ENCODE data around the gene SNCG.
"Not testable (repeated sequence)": the region's sequence is repeated elsewhere in the genome, so short reads cannot be mapped to it uniquely, and the experiment has no call there.

SNCG gene

DNA sequence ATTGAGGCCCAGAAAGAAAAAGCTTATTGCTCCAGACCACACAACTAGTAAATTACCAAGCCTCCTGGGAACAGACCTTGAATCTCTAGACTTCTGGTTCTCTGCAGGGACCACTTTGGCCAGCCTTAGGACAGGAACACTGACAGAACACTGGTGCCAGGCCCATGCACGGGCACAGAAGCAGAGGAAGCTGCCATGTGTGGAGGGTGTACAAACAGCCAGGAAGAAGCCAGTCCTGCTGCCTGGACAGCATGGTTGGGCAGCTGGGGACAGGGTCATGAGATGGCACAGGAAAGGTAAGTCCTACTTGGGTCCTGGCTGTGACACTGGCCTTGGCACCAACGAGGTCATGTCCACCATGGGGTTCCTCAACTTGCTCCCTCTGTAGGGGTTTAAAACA is 20.1 kb upstream of the SNCG start:
- WGBS = 92% methylated on average over 2 of the region's 2 CpGs
- Histone ChIP-seq H3K9me3 (ENCODE audit: insufficient read depth, low read depth, low read length) (no peaks in the 10 kb centered on the region), H3K9ac (ENCODE audit: low read depth, low read length) (no peak overlapping the region), H3K36me3 (ENCODE audit: insufficient read depth, low read length) (no peaks in the 10 kb centered on the region), H3K27me3 (ENCODE audit: insufficient read depth, low read length) (no peaks in the 10 kb centered on the region), H3K4me1 (ENCODE audit: insufficient read depth, low read length) (no peaks in the 10 kb centered on the region), H3K27ac (ENCODE audit: low read depth, low read length) (no peak overlapping the region), H3K4me3 (ENCODE audit: low read length) (no peak overlapping the region)

DNA sequence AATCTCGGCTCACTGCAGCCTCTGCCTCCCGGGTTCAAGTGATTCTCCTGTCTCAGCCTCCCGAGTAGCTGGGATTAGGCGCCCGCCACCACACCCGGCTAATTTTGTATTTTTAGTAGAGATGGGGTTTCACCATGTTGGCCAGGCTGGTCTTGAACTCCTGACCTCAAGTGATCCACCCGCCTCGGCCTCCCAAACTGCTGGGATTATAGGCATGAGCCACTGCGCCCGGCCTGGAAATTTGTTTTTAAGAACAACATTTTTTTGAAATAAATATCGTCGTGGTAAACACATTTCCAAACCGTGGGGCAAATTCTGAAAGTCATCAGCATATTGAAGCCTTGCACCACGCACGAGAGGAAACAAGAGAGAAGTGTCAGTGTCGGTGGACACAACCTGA is 18.3 kb upstream of the SNCG start:
- not testable (repeated sequence) for H3K27ac ChIP-seq (ENCODE audit: low read depth, low read length); H3K4me3 ChIP-seq (ENCODE audit: low read length); H3K4me1 ChIP-seq (ENCODE audit: insufficient read depth, low read length); H3K27me3 ChIP-seq (ENCODE audit: insufficient read depth, low read length); H3K9me3 ChIP-seq (ENCODE audit: insufficient read depth, low read depth, low read length); H3K9ac ChIP-seq (ENCODE audit: low read depth, low read length); H3K36me3 ChIP-seq (ENCODE audit: insufficient read depth, low read length)
- 96% methylated on average over 16 of the region's 16 CpGs for WGBS

DNA sequence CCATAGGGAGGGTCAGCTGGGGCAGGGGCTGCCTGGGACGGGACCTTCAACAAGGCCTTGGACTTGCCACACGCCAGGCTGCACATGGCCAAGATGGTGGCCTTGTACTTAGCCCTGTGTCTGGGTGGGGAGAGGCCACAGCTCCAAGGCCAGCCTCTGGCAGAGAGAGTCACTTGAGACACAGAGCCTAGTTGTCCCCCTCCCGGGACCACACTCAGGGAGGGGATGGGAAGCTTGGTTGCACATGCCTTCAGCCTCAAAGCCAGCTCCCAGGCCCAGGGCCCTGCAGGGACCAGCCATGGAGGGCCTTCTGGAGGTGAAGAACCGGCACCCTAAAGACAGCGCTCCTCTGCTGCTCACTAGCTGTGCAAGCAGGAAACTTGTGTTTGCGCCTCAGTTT is 17.7 kb upstream of the SNCG start:
- no peaks in the 10 kb centered on the region for H3K9me3 ChIP-seq (ENCODE audit: insufficient read depth, low read depth, low read length)
- WGBS = 78% methylated on average over 6 of the region's 6 CpGs
- peaks cover under 1% of the 10 kb centered on the region for H3K4me1 ChIP-seq (ENCODE audit: insufficient read depth, low read length)
- H3K4me3 ChIP-seq (ENCODE audit: low read length) = no peak overlapping the region
- no peak overlapping the region for H3K9ac ChIP-seq (ENCODE audit: low read depth, low read length)
- H3K27me3 ChIP-seq (ENCODE audit: insufficient read depth, low read length) = no peaks in the 10 kb centered on the region
- no peaks in the 10 kb centered on the region for H3K36me3 ChIP-seq (ENCODE audit: insufficient read depth, low read length)
- H3K27ac ChIP-seq (ENCODE audit: low read depth, low read length) = no peak overlapping the region

DNA sequence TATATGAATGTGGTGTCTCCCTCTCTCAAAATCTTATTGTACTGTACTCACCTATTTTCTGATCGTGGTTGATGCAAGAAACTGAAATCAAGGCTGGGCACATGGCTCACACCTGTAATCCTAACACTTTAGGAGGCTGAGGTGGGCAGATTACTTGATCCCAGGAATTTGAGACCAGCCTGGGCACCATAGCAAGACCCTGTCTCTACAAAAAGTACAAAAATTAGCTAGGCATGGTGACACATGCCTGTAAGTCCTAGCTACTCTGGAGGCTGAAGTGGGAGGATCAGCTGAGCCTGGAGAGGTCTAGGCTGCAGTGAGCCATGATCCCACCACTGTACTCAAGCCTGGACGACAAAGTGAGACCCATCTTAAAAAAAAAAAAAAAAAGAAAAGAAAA is 17.0 kb upstream of the SNCG start:
- Histone ChIP-seq H3K27ac (ENCODE audit: low read depth, low read length) (no peak overlapping the region), H3K9ac (ENCODE audit: low read depth, low read length) (no peak overlapping the region), H3K4me1 (ENCODE audit: insufficient read depth, low read length) (peaks cover 3% of the 10 kb centered on the region), H3K27me3 (ENCODE audit: insufficient read depth, low read length) (no peaks in the 10 kb centered on the region), H3K4me3 (ENCODE audit: low read length) (no peak overlapping the region), H3K9me3 (ENCODE audit: insufficient read depth, low read depth, low read length) (no peaks in the 10 kb centered on the region), H3K36me3 (ENCODE audit: insufficient read depth, low read length) (no peaks in the 10 kb centered on the region)
- WGBS = 92% methylated on average over 1 of the region's 2 CpGs

DNA sequence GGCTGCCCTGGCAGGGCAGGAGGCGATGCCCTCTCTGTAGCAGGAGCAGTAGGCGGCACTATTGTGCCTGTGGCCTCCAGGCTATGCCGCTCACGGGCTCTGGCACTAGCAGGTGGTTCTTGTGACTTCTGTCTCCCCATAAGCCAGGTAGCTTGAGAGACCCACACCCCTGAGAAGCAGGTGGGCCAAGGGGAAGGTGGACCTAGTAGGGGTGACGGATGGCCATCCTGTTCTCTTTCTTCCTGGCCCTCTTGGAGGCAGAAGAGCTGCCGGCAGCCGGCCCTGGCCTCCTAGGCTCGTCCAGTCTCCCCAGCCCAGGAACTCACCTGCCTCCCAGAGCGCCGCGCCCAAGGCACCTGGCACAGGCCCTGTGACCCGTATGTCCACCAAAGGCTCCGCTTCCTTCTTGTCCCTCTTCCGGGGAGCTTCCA is 16.4 kb upstream of the SNCG start:
- 95% methylated on average over 14 of the region's 14 CpGs for WGBS

DNA sequence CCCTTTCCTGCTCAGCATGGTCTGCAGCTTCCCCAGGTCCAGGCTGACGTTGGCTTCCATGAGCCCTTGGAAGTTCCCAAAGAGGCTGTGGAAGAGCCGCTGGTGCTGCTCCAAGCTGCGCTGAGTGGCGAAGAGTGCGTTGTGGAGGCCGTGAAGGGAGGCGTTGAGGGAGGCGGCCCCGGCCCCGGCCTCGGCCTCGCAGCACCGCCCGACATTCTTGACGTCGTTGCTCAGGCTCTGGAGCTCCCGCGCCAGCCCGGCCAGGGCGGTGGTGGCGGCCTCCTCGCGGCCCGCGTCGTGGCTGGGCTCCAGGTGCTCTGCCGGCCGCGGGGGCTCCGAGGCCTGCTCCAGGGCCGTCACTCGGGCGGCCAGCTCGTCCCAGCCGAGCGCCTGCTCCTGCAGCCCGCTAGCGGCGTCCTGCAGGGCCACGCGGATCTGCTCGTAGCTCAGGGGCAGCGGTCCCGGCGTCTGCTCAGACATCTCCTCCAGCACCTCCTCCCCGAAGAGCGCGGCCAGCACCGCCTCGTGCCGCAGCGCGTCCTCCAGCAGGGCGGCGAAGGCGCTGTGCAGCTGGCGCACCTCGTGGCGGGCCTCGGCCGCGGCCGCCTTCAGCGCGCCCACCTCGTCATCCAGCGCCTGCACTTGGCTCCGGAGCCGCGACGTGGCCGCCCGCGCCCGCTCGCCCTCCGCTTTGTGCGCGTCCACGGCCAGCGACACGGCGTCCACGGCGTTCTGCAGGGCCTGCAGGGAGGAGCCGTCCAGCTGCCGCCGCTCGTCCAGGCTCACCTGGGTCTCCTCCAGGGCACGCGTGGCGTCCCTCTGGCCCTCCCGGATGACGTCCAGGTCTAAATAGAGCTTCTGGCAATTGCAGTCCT is 15.7 kb upstream of the SNCG start:
- H3K4me1 ChIP-seq (ENCODE audit: insufficient read depth, low read length) = peaks cover 3% of the 10 kb centered on the region
- no peak overlapping the region for H3K4me3 ChIP-seq (ENCODE audit: low read length)
- H3K9me3 ChIP-seq (ENCODE audit: insufficient read depth, low read depth, low read length) = no peaks in the 10 kb centered on the region
- WGBS = 97% methylated on average over 94 of the region's 94 CpGs
- no peak overlapping the region for H3K27ac ChIP-seq (ENCODE audit: low read depth, low read length)
- H3K27me3 ChIP-seq (ENCODE audit: insufficient read depth, low read length) = no peaks in the 10 kb centered on the region
- H3K9ac ChIP-seq (ENCODE audit: low read depth, low read length) = no peak overlapping the region
- H3K36me3 ChIP-seq (ENCODE audit: insufficient read depth, low read length) = no peaks in the 10 kb centered on the region

More for the DNA sequence above, 16.4 kb upstream of the SNCG start:
- Histone ChIP-seq H3K9me3 (ENCODE audit: insufficient read depth, low read depth, low read length) (no peaks in the 10 kb centered on the region), H3K27me3 (ENCODE audit: insufficient read depth, low read length) (no peaks in the 10 kb centered on the region), H3K27ac (ENCODE audit: low read depth, low read length) (no peak overlapping the region), H3K4me3 (ENCODE audit: low read length) (no peak overlapping the region), H3K9ac (ENCODE audit: low read depth, low read length) (no peak overlapping the region), H3K4me1 (ENCODE audit: insufficient read depth, low read length) (peaks cover 3% of the 10 kb centered on the region), H3K36me3 (ENCODE audit: insufficient read depth, low read length) (no peaks in the 10 kb centered on the region)

DNA sequence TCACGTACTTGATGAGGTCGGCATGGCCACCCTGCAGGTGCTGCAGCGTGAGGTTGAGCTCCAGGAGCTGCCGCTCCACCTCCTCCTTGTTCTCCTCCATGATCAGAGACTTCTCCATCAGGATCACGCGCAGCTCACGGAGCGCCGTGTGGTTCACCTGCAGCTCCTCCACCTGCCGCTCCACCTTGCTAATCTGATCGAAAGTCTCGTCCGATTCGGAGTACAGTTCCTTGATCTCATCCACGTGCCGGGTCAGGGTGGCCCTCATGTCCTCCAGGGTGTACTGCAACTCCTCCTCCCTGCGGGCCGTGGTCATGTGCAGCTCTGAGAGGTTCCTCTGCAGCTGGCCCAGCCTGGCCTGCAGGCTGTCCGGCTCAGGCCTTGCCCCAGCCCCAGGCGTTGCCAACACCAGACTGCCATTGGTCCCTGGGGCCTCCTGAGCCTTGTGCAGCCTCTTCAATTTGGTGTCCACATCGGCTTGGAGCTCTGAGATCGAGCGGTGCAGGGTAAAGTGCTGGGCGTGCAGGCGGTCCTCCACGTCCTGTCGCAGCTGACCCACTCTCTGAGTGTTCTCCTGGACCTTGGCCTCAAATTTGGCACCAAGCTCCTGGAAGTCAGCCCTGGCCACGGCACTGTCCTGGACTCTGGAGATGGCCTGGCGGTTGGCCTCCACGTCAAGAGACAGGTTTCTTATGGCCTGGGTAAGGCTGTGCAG is 14.9 kb upstream of the SNCG start:
- Histone ChIP-seq H3K9ac (ENCODE audit: low read depth, low read length) (no peak overlapping the region), H3K36me3 (ENCODE audit: insufficient read depth, low read length) (no peaks in the 10 kb centered on the region), H3K9me3 (ENCODE audit: insufficient read depth, low read depth, low read length) (no peaks in the 10 kb centered on the region), H3K27ac (ENCODE audit: low read depth, low read length) (no peak overlapping the region), H3K4me1 (ENCODE audit: insufficient read depth, low read length) (peaks cover 3% of the 10 kb centered on the region), H3K27me3 (ENCODE audit: insufficient read depth, low read length) (no peaks in the 10 kb centered on the region), H3K4me3 (ENCODE audit: low read length) (no peak overlapping the region)
- 95% methylated on average over 30 of the region's 30 CpGs for WGBS

DNA sequence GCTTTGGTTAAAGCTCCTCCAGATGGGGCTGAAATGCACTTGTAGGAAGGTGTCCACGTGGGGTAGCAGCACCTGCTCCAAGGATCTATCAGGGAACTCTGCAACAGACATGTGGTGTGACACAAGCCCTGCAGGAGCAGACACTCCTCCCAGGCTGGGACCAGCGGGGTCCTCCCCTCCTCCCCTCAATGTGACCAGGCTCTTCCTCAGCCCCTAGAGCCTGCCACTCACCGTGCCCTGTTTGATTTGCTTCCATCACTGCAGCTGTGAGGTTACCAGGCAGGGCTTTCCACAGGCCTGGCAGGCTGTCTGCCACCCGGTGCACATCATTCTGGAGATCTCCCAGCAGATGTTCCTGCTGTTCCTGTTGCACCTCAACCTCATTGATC is 14.4 kb upstream of the SNCG start:
- Histone ChIP-seq H3K36me3 (ENCODE audit: insufficient read depth, low read length) (no peaks in the 10 kb centered on the region), H3K4me1 (ENCODE audit: insufficient read depth, low read length) (peaks cover 3% of the 10 kb centered on the region), H3K27me3 (ENCODE audit: insufficient read depth, low read length) (no peaks in the 10 kb centered on the region), H3K4me3 (ENCODE audit: low read length) (no peak overlapping the region), H3K9ac (ENCODE audit: low read depth, low read length) (no peak overlapping the region), H3K9me3 (ENCODE audit: insufficient read depth, low read depth, low read length) (no peaks in the 10 kb centered on the region), H3K27ac (ENCODE audit: low read depth, low read length) (no peak overlapping the region)
- WGBS = 91% methylated on average over 4 of the region's 4 CpGs

DNA sequence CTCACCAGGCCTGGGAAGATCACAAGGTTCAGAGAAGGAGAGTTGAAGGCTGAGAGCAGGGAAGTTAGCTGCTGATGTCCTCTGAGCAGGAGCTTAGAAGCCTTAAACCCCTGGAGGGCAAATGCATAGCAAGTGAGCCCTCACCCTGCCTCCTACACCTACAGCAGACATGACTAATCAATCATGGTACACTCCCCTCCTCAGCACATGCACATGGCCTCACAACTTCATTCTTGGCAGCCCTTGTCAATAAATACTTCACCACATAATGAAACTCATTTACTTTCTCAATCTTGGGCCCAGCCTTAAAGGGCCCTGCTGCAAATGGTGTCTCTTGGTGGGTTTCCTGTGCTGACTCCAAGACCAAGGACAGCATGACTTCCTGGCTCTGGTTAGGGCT is 13.9 kb upstream of the SNCG start:
- Histone ChIP-seq H3K4me1 (ENCODE audit: insufficient read depth, low read length) (peaks cover 3% of the 10 kb centered on the region), H3K4me3 (ENCODE audit: low read length) (no peak overlapping the region), H3K9ac (ENCODE audit: low read depth, low read length) (no peak overlapping the region), H3K36me3 (ENCODE audit: insufficient read depth, low read length) (no peaks in the 10 kb centered on the region), H3K27ac (ENCODE audit: low read depth, low read length) (no peak overlapping the region), H3K27me3 (ENCODE audit: insufficient read depth, low read length) (no peaks in the 10 kb centered on the region), H3K9me3 (ENCODE audit: insufficient read depth, low read depth, low read length) (no peaks in the 10 kb centered on the region)

DNA sequence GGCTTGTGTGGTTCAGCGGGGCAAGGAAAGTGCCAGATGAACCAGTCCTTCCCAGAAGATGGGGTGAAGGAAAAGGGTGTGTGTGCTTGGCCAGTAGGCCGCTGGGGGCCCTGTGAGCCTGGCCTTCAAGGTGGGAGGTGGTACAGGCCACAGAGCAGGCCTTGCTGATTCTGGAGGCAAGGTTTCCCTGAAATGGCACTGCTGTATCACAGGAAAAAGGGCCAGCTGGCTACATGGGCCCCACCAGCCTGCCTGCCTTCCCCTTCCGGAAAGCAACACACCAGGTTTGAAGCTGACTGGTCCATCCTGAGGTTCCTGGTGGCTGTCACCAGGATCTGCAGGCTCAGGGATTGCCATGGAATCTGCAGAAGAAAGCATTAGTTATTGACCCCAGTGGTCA is 13.5 kb upstream of the SNCG start:
- WGBS = 91% methylated on average over 3 of the region's 3 CpGs
- no peak overlapping the region for H3K9ac ChIP-seq (ENCODE audit: low read depth, low read length)

DNA sequence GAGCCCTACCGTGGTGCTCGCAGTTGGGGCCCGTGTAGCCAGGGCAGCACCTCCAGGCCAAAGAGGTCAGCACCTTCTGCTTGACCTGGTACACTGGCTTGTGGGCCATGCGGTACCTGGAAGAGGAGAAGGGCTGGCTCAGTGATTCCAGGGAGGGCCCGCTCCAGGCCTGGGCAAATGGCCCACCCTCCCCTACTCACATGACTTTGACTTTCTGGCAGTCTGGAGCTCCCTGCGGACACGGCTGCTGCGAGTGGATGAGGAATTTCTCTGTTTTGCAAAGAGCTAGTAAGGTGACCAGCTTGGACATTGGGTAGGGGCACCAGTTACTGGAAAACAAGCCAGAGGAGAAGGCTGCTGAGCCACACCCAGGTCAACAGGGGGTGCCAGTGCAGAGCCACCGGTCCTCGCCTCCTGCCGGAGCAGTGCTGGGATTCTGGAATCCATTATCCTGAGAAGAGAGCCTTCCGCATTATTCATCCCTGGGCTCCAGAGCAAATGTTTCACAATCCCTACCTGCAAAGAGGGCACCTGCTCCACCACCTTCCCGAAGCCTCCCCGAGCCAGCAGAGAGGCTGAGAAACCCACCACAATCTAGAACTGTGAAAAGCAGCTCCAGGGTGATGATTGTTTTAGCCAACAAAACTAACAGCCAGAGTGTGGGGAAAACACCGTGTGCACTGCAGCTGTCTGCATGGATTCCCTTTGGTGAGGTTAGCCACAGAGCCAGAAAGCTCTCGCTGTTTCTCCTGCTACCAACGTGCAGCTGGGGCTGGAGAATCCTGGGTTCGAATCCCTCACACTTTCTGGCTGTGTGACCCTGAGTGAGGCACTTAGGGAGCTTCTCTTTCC is 12.8 kb upstream of the SNCG start:
- H3K4me1 ChIP-seq (ENCODE audit: insufficient read depth, low read length) = peaks cover 3% of the 10 kb centered on the region
- WGBS = 61% methylated on average over 18 of the region's 18 CpGs
- H3K27ac ChIP-seq (ENCODE audit: low read depth, low read length) = no peak overlapping the region
- no peak overlapping the region for H3K9ac ChIP-seq (ENCODE audit: low read depth, low read length)
- H3K27me3 ChIP-seq (ENCODE audit: insufficient read depth, low read length) = no peaks in the 10 kb centered on the region
- no peak overlapping the region for H3K4me3 ChIP-seq (ENCODE audit: low read length)
- no peaks in the 10 kb centered on the region for H3K36me3 ChIP-seq (ENCODE audit: insufficient read depth, low read length)
- H3K9me3 ChIP-seq (ENCODE audit: insufficient read depth, low read depth, low read length) = no peaks in the 10 kb centered on the region

More for the DNA sequence above, 13.5 kb upstream of the SNCG start:
- H3K9me3 ChIP-seq (ENCODE audit: insufficient read depth, low read depth, low read length) = no peaks in the 10 kb centered on the region
- no peak overlapping the region for H3K27ac ChIP-seq (ENCODE audit: low read depth, low read length)
- H3K36me3 ChIP-seq (ENCODE audit: insufficient read depth, low read length) = no peaks in the 10 kb centered on the region
- peaks cover 3% of the 10 kb centered on the region for H3K4me1 ChIP-seq (ENCODE audit: insufficient read depth, low read length)
- H3K27me3 ChIP-seq (ENCODE audit: insufficient read depth, low read length) = no peaks in the 10 kb centered on the region
- no peak overlapping the region for H3K4me3 ChIP-seq (ENCODE audit: low read length)
